GM12878 (cell line): ENCODE measurements around the gene ST8SIA1. TPM values are rescaled to one million over a fixed set of nuclear protein-coding genes. Genes with fewer than 3 reads are reported as not detected.

Experiments used
- ASH2L ChIP-seq: fragments of 300-600, 200-600 bp; sonication (generic); IDR thresholded peaks from 2 replicates; pipeline ENCODE4 v1.6.1; 2017; ENCODE audit warnings: low read depth, mild to moderate bottlenecking, borderline replicate concordance
- BCLAF1 ChIP-seq: fragments of 450-650 bp; IDR thresholded peaks from 2 replicates; pipeline ENCODE4 v1.6.1; 2017; ENCODE audit warnings: antibody characterized with exemption, mild to moderate bottlenecking, moderate library complexity
- FOXK2 ChIP-seq: fragments of 450-650 bp; IDR thresholded peaks from 2 replicates; pipeline ENCODE4 v1.6.1; 2017; ENCODE audit warnings: mild to moderate bottlenecking, moderate library complexity
- MTA3 ChIP-seq: IDR thresholded peaks from 2 replicates; pipeline ENCODE4 v1.6.1; 2012; ENCODE audit warnings: low read length, inconsistent platforms, borderline replicate concordance
- SMAD5 ChIP-seq: IDR thresholded peaks from 2 replicates; pipeline ENCODE4 v1.6.1; 2016; ENCODE audit warnings: antibody characterized with exemption, low read depth
- SMARCA5 ChIP-seq: fragments of 450-650 bp; IDR thresholded peaks from 2 replicates; pipeline ENCODE4 v1.6.1; 2017; ENCODE audit warnings: mild to moderate bottlenecking
- USF1 ChIP-seq: IDR thresholded peaks from 2 replicates; pipeline ENCODE4 v1.6.1; 2011; ENCODE audit warnings: borderline replicate concordance, low read depth, mild to moderate bottlenecking, moderate library complexity, mixed read lengths, low read length; ENCODE audit not compliant: insufficient read depth; ENCODE audit errors: extremely low read length
- ZBTB33 ChIP-seq: fragments of 450-650 bp; IDR thresholded peaks from 2 replicates; pipeline ENCODE4 v1.6.1; 2017; ENCODE audit warnings: mild to moderate bottlenecking
- polyA plus RNA-seq, 11 experiments: library from polyadenylated mRNA; depleted of rRNA in 4 of 11; unstranded in 6 of 11; stranded (reverse) in 5 of 11; fragments of >200 nt; fragmentation: Nextera tagmentation in 4 of 11; fragmentation: Illumina TruSeq in 1 of 11; extraction: Ambion mirVana in 4 of 11; extraction: Trizol in 1 of 11; gene quantifications; 1 replicate in 1 of 11; 2 replicates in 10 of 11; pipeline versions ENCODE4 v1.2.1 to v1.2.3, GENCODE V29; 2011 to 2016; ENCODE audit warnings: inconsistent platforms in 2 of 11, missing spikeins in 2 of 11, low read depth in 1 of 11
- total RNA-seq, 4 experiments: library from RNA; depleted of rRNA in 3 of 4; stranded (reverse); fragments of >200 nt in 3 of 4; fragmentation: Illumina TruSeq in 1 of 4; extraction: Trizol in 1 of 4; gene quantifications; 2 replicates each; pipeline versions ENCODE4 v1.2.1 to v1.2.3, GENCODE V29; 2013 to 2021

ST8SIA1 gene
- total and polyA plus RNA-seq, 10 of the 15 experiments (the other 5 are each of a cell fraction or from before 2014, with no cell fraction given) = 0.23 to 0.35 (median 0.23) TPM; not detected in 7

- TF ChIP-seq BCLAF1 (no peak), FOXK2 (no peak), MTA3 (no peak), USF1 (no peak), SMAD5 (no peak), ZBTB33 (no peak), ASH2L (no peak), SMARCA5 (no peak)
Observed at GRCh38 chr12:22333186-22333712, 1.3 kb downstream of the ST8SIA1 start (continued).
